IPS-18c (cell line): ENCODE data around the gene DDX24.

Experiments
- H3K4me3 ChIP-seq: 2 replicates; pipeline ENCODE4 v1.7.0; 2013; ENCODE audit warnings: low read depth, mild to moderate bottlenecking, low read length, moderate library complexity; ENCODE audit not compliant: insufficient read depth
- H3K9me3 ChIP-seq: one replicate; pipeline ENCODE4 v1.6.1; 2013; ENCODE audit warnings: mild to moderate bottlenecking, low read length, moderate library complexity; ENCODE audit not compliant: control insufficient read depth, insufficient read depth

The DDX24 gene

GRCh38 chr14:94030571-94030970, 50.4 kb downstream of the DDX24 start:
- H3K9me3 ChIP-seq = no peaks in the 10 kb centered on the region
- H3K4me3 ChIP-seq = no peak overlapping the region

- Histone ChIP-seq H3K9me3 (no peaks in the 10 kb centered on the region), H3K4me3 (no peak overlapping the region)
These were observed 51.3 kb downstream of the DDX24 start for GRCh38 chr14:94029671-94030203.

DNA sequence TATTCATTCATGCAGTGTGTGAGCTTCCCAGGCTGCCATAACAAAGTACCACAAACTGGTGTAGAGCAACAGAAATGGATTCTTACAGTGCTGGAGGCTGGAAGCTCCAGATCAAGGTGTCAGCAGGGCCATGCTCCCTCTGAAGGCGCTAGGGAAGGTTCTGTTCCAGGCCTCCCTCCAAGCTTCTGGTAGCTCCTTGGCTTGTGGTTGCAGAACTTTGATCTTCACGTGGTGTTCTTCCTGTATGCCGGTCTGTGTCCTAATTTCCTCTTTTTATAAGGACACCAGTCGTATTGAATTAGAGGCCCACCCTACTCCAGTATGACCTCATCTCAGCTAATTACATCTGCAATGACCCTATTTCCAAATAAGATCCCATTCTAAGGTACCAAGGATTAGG, 51.7 kb downstream of the DDX24 start:
- Histone ChIP-seq H3K4me3 (no peak overlapping the region), H3K9me3 (no peaks in the 10 kb centered on the region)

DNA sequence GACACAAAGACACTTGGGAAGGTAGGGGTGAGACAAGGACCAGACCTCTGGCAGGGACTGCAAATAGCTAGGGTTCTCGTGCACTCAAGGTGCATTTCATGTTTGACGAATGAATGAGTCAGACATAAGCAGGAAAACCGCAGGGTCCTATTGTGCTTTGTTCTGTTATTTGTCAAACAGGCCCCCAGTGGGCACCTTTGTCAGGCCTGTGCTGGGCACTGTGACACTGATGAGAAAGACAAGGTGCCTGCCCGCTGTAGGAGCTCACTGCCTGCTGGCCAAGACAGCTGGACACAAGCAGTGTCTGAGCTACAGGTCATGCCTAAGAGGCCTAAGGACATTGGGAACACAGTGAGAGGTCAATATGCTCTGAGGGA, 52.6 kb downstream of the DDX24 start:
- H3K4me3 ChIP-seq = no peak overlapping the region
- H3K9me3 ChIP-seq = no peaks in the 10 kb centered on the region

GRCh38 chr14:94027566-94028449, 53.2 kb downstream of the DDX24 start:
- Histone ChIP-seq H3K9me3 (no peaks in the 10 kb centered on the region), H3K4me3 (no peak overlapping the region)

DNA sequence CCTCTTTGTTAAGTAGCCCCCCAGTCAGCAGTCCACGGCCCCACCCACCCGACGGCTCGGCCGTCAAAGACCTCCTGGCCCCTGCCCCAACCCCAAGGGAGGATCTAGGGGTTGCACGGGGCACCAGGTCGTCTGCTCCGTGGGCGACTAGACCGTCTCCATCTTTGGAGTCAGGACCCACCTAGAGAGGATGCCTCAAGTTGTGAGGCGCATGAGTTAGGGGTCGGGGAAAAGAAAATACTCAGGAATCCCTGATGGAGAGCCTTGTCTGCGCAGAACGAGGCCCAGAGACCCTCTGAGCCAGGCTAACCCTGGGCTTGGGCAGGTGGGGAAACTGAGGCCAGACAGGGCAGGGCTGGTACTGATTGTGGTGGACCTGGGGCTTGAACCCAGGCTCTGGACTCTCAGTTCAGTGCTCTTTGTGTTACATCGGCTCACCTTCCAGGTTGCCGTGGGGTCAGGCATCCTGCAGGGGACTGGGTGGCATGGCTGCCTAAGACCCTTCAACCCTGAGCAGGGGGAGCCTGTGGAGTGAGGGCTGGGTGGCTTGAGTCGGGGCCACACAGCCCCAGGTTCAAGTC, 54.0 kb downstream of the DDX24 start:
- Histone ChIP-seq H3K4me3 (peak overlapping the region; percentile 46), H3K9me3 (no peaks in the 10 kb centered on the region)

DNA sequence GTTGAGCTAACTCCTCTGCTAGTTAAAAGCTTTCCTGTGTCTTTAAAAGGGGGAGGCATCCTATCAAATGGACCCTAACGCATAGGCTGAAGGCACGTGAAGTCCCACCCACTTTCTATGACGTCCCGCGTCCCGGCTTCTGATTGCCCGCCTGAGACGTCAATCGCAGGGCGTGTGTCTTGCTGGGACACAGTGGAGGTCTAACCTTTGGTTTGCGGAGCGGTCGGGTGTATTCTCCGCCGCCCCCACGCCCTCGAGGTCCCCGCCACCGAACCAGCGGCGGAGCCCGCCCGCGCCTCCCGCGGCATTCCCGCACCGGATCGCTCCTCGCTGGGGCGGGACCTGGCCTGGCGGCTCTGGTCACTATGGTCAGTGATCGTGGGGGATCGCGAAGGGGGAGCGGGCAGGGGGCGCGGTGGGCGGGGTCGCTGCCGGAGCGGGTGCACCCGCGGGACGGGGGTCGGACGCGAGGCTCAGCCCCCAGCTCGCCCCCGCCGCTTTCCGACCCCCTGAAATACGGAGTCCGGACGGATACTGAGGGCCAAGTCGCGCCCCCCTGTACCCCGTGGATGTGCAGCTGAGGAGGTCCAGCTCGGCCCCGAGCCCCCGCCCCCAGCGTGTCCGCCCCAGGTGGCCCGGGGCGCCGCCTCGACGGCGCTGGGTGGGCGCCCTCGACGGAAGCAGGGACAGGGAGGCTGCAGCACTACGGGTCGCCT, 54.7 kb downstream of the DDX24 start, which contains the start of gene OTUB2:
OTUB2 (plus strand) TSS at position 168 of the 716 bp plus-strand sequence; CDS start at position 366, 198 bp downstream.
- H3K9me3 ChIP-seq = no peaks in the 10 kb centered on the region
- H3K4me3 ChIP-seq = peak within 1 kb of the TSS; percentile 46

DNA sequence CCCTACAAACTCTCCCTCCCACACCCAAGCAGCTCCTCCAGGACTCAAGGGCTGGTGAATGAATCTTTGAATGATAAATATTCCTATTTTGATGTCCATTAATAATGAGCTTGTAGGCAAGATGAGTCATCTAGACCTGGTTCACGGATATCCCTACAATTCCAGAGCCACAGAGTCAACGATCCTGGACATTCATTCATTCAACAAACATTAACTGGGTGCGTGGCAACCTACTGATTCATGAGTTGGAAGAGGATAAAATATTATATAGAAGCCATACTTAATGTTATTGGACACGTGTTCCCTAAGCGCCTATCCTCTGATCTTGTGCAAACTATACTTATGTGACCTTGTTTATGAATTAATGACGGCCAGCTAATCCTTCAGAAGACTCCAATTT, 55.3 kb downstream of the DDX24 start:
- H3K4me3 ChIP-seq = no peak overlapping the region

DNA sequence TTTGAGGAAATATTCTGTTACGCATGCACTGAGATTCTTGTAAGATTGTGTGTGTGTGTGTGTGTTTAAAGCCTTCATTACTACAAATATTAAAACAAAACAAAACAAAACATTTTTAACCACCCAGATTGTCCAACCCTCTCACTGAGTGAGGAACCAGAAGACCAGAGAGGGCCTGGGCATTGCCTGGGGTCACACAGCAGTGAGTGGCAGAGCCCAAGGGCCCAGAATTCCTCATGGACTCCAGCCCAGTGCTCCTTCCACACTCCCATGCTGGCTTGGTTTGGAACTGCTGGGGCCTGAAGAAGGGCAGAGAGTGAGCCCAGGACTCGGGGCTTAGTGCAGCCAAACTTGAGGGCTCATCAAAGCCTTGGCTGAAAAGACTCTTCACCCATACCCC, 56.5 kb downstream of the DDX24 start:
- no peaks in the 10 kb centered on the region for H3K9me3 ChIP-seq
- no peak overlapping the region for H3K4me3 ChIP-seq

More for the DNA sequence above, 55.3 kb downstream of the DDX24 start:
- no peaks in the 10 kb centered on the region for H3K9me3 ChIP-seq

- H3K9me3 ChIP-seq = no peaks in the 10 kb centered on the region
- no peak overlapping the region; the same call in 1 of the 2 replicates for H3K4me3 ChIP-seq
These were observed 58.2 kb downstream of the DDX24 start for GRCh38 chr14:94022532-94023411.

GRCh38 chr14:94021416-94022157, 59.4 kb downstream of the DDX24 start:
- H3K4me3 ChIP-seq = no peak overlapping the region
- H3K9me3 ChIP-seq = no peaks in the 10 kb centered on the region

GRCh38 chr14:94021001-94021400, 60.0 kb downstream of the DDX24 start:
- H3K4me3 ChIP-seq = no peak overlapping the region
- no peaks in the 10 kb centered on the region for H3K9me3 ChIP-seq

- no peak overlapping the region for H3K4me3 ChIP-seq
- H3K9me3 ChIP-seq = no peaks in the 10 kb centered on the region
These were observed 60.7 kb downstream of the DDX24 start for GRCh38 chr14:94020267-94020666.

DNA sequence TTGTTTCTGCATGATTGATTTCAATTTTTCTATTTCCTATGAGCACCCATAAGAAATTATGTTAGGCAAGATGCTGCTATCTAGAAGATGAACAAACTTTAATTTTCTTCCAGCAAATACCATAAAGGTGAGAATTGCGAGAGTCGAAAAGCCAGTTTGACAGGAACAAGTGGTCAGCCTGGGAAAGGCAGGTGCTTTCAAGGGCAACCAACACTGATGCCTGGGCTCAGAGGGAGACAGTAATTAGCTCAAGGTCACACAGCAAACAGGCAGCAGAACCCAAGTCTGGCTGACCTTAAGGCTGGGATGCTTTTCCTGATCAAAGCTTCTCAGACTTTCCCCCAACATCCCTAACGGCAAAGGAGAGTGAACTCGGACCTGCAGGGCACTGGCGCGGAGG, 61.7 kb downstream of the DDX24 start:
- Histone ChIP-seq H3K4me3 (no peak overlapping the region), H3K9me3 (no peaks in the 10 kb centered on the region)

DNA sequence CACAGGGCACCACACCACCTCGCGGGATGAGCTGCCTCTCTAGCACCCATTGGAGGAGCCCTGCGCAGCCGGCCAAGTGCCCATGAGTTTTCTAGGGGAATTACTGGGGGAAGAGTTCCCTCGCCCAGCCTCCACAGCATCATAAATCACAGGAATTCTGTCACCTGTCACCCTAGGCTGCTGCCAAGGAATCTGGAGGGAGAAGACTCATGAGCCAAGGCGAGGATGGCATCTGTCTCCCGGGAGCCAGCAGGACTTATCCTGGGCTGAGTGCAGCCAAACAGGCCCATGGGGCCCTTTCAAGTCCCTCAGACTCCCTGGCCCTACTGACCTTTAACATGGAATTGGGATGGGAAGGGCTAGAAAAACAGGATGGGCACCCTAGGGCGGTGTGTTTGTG, 62.7 kb downstream of the DDX24 start:
- Histone ChIP-seq H3K9me3 (no peaks in the 10 kb centered on the region), H3K4me3 (no peak overlapping the region)

- H3K9me3 ChIP-seq = no peaks in the 10 kb centered on the region
- no peak overlapping the region for H3K4me3 ChIP-seq
These were observed 64.5 kb downstream of the DDX24 start for GRCh38 chr14:94016446-94016976.
